K562 (cell line): Measurements from ENCODE around the gene CDRT15. TPM values are rescaled to one million over a fixed set of nuclear protein-coding genes. Genes with fewer than 3 reads are reported as not detected.

Experiments
- E2F3 ChIP-seq: fragments of 250-450 bp; sonication (Bioruptor Pico); IDR thresholded peaks from 2 replicates; pipeline ENCODE4 v1.4.0; 2020; ENCODE audit warnings: mild to moderate bottlenecking
- MCM5 ChIP-seq: fragments of 450-650 bp; IDR thresholded peaks from 2 replicates; pipeline ENCODE4 v1.6.1; 2016; ENCODE audit warnings: low read depth
- POLR2A ChIP-seq: fragments of 450-650 bp; conservative IDR thresholded peaks from 2 replicates; pipeline ENCODE4 v1.6.1; 2016
- SIX5 ChIP-seq, 2 experiments: IDR thresholded peaks; 2 replicates each; pipeline ENCODE4 v1.6.1; 2011; ENCODE audit warnings: low read length in 2 of 2, borderline replicate concordance in 1 of 2, low read depth in 1 of 2, mild to moderate bottlenecking in 1 of 2, moderate library complexity in 1 of 2; ENCODE audit not compliant: insufficient read depth in 1 of 2
- SNIP1 ChIP-seq: fragments of 450-650 bp; IDR thresholded peaks from 2 replicates; pipeline ENCODE4 v1.7.1; 2017; ENCODE audit warnings: low read depth, mild to moderate bottlenecking
- U2AF1 ChIP-seq: fragments of 200-400 bp; formaldehyde crosslinking; optimal IDR thresholded peaks from 2 replicates; pipeline ENCODE3; 2017; ENCODE audit warnings: mild to moderate bottlenecking, low read depth, low read length, moderate library complexity
- polyA plus RNA-seq, 8 experiments: library from polyadenylated mRNA; depleted of rRNA in 4 of 8; stranded (reverse) in 5 of 8; unstranded in 3 of 8; fragments of >200 nt; fragmentation: Nextera tagmentation in 2 of 8; fragmentation: Illumina TruSeq in 1 of 8; extraction: Ambion mirVana in 2 of 8; extraction: Trizol in 1 of 8; gene quantifications; 2 replicates each; pipeline versions ENCODE4 v1.2.1 to v1.2.3, GENCODE V29; 2011 to 2014; ENCODE audit warnings: inconsistent platforms in 1 of 8, missing spikeins in 1 of 8
- total RNA-seq, 7 experiments: library from RNA; depleted of rRNA in 6 of 7; stranded (reverse); fragments of >200 nt in 6 of 7; fragmentation: Illumina TruSeq in 2 of 7; extraction: Trizol in 2 of 7; gene quantifications; 2 replicates each; pipeline versions ENCODE4 v1.2.1 to v1.2.3, GENCODE V29; 2011 to 2021; ENCODE audit warnings: low replicate concordance in 1 of 7
- TF ChIP-seq, protein P1 (sequence below): fragments of 450-650 bp; IDR thresholded peaks from 2 replicates; pipeline ENCODE4 v1.6.1; 2016; ENCODE audit warnings: low read depth

Gene CDRT15
- total and polyA plus RNA-seq, 9 of the 15 experiments (the other 6 are each of a cell fraction or from before 2014, with no cell fraction given) = not detected

DNA sequence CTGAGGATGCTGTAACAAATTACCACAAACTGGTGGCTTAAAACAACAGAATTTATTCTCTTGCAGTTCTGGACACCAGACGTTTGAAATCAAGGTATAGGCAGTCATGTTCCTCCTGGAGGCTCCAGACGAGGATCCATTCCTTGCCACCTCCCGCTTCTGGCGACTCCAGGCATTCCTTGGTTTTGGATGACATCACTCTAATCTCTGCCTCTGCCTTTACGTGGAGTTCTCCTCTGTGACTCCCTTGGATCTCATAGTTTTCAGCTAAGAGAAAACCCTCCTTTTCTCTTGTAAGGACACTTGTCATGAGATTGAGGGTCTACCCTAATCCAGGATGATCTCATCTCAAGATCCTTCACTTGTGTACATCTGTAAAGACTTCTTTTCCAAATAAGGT, 32.8 kb upstream of the CDRT15 start (continued):
- TF ChIP-seq, protein P1, sequence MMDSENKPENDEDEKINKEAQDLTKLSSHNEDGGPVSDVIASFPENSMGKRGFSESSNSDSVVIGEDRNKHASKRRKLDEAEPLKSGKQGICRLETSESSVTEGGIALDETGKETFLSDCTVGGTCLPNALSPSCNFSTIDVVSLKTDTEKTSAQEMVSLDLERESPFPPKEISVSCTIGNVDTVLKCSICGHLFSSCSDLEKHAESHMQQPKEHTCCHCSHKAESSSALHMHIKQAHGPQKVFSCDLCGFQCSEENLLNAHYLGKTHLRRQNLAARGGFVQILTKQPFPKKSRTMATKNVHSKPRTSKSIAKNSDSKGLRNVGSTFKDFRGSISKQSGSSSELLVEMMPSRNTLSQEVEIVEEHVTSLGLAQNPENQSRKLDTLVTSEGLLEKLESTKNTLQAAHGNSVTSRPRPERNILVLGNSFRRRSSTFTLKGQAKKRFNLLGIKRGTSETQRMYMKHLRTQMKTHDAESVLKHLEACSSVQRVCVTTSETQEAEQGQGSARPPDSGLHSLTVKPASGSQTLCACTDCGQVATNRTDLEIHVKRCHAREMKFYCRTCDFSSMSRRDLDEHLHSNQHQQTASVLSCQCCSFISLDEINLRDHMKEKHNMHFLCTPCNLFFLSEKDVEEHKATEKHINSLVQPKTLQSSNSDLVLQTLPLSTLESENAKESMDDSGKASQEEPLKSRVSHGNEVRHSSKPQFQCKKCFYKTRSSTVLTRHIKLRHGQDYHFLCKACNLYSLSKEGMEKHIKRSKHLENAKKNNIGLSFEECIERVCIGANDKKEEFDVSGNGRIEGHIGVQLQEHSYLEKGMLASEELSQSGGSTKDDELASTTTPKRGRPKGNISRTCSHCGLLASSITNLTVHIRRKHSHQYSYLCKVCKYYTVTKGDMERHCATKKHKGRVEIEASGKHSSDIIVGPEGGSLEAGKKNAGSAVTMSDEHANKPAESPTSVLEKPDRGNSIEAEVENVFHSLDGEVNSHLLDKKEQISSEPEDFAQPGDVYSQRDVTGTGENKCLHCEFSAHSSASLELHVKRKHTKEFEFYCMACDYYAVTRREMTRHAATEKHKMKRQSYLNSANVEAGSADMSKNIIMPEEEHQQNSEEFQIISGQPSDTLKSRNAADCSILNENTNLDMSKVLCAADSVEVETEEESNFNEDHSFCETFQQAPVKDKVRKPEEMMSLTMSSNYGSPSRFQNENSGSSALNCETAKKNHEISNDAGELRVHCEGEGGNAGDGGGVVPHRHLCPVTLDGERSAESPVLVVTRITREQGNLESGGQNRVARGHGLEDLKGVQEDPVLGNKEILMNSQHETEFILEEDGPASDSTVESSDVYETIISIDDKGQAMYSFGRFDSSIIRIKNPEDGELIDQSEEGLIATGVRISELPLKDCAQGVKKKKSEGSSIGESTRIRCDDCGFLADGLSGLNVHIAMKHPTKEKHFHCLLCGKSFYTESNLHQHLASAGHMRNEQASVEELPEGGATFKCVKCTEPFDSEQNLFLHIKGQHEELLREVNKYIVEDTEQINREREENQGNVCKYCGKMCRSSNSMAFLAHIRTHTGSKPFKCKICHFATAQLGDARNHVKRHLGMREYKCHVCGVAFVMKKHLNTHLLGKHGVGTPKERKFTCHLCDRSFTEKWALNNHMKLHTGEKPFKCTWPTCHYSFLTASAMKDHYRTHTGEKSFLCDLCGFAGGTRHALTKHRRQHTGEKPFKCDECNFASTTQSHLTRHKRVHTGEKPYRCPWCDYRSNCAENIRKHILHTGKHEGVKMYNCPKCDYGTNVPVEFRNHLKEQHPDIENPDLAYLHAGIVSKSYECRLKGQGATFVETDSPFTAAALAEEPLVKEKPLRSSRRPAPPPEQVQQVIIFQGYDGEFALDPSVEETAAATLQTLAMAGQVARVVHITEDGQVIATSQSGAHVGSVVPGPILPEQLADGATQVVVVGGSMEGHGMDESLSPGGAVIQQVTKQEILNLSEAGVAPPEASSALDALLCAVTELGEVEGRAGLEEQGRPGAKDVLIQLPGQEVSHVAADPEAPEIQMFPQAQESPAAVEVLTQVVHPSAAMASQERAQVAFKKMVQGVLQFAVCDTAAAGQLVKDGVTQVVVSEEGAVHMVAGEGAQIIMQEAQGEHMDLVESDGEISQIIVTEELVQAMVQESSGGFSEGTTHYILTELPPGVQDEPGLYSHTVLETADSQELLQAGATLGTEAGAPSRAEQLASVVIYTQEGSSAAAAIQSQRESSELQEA = no peak
- TF ChIP-seq MCM5 (no peak), U2AF1 (no peak), E2F3 (no peak), SIX5 (IDR thresholded peaks at IDR 0.05; ENCODE audit: borderline replicate concordance in 1 of 2, insufficient read depth in 1 of 2, low read depth in 1 of 2, low read length in 2 of 2) (no peak), POLR2A (no peak), SNIP1 (no peak)
- TF ChIP-seq, all 486 proteins: peak for 0
